GM19025 (cell line): ENCODE data around the gene SCGB1A1.
"Not testable (repeated sequence)": the region's sequence is repeated elsewhere in the genome, so short reads cannot be mapped to it uniquely, and the experiment has no call there.

ENCODE experiments used
- ATAC-seq: cut with Tn5 transposase; IDR thresholded peaks from one replicate; pipeline ENCODE4 v1.9.1; 2021; ENCODE audit warnings: mild to moderate bottlenecking, low read depth, moderate library complexity; ENCODE audit not compliant: unreplicated experiment

SCGB1A1 gene, protein sequence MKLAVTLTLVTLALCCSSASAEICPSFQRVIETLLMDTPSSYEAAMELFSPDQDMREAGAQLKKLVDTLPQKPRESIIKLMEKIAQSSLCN

DNA sequence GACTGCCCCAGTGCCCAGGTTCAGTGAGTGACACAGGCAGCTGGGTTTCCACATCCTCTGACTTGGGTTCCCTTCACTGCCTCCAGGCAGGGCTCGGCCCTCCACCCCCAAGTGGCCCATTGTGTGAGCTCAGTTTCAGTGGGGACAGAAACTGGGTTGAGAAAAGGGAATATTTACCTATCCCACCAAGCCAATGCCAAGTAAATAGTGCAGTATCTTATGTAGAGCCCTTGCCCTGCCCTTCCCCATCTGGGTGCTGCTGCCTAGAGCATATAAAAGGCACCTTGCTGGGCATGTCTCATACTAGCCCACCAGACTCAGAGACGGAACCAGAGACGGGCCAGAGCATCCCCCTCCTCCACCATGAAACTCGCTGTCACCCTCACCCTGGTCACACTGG, at the start of gene SCGB1A1:
SCGB1A1 (plus strand) TSS at position 301 of the 400 bp plus-strand sequence; CDS start at position 364, 63 bp downstream.
- no peak for ATAC-seq

DNA sequence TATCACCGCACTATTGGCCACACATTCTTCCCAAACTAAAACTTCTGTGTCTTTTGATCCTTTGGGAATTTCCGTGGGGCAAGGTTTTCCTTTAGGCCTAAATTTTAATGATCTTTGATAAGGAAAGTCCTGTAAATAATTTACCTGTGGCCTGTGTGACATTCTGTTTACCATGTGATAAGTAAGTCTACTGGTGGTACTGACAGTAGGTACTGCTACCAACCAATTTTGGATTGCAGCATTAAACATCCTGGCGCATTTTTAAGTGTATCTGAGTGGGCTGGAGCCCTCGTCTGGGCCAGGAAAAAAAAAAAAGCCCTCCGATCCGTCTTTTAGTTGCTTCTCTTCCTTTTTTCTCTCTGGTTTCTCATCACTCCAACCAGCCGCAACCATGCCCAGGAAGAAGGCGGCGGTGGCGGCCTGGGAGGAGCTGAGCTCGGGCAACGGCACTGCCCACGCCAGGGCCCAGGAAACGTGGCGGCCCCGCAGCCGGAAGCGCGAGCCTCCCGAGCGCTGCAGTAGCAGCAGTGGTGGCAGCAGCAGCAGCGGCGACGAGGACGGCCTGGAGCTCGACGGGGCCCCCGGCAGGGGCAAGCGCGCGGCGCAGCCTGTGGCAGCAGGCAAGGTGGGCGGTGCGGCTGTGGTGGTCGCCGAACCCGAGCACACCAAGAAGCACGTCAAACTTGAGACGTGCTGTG, 47.9 kb upstream of the SCGB1A1 start:
- no peak for ATAC-seq

DNA sequence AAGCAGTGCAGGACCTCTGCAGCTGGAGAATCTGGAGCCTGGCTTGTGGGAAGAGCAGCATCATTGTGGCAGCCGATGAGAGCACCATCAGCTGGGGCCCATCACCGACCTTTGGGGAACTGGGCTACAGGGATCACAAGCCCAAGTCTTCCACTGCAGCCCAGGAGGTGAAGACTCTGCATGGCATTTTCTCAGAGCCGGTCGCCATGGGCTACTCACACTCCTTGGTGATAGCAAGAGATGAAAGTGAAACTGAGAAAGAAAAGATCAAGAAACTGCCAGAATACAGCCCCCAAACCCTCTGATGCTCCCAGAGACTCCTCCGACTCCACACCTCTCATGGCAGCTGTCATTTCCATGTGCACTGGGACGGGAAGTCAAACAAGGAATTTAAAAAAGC, 46.0 kb upstream of the SCGB1A1 start:
- no peak for ATAC-seq

DNA sequence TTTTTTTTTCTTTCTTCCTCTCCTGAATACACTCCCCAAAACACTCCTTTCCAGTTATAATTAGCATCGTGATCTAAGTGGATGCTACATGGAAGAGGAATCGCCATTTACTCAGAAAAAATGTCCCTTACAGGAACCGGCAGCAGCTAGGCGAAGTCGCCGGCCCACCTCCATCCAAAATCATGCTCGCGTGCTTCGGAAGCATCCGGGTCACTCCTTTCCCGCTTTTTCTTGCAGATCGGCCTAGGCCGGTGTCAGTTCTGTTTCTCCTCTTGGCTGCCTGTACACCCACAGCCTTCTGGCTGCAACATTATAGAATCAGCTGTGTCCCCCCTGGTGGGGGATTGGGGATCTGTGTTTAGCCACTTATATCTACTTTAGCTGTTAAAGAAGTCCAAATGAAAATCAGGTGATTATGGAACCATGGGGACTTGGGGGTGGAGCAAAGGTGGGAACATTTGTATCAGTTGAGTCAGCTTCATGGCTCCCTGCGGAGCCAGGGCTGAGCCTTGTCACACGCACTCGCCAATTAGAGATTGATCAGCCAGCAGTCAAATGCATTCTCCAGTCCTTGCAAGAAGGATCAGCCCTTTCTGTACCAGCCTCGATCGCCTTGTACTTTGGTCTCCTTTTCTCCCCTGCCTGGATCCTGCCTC, 45.2 kb upstream of the SCGB1A1 start:
- no peak for ATAC-seq

DNA sequence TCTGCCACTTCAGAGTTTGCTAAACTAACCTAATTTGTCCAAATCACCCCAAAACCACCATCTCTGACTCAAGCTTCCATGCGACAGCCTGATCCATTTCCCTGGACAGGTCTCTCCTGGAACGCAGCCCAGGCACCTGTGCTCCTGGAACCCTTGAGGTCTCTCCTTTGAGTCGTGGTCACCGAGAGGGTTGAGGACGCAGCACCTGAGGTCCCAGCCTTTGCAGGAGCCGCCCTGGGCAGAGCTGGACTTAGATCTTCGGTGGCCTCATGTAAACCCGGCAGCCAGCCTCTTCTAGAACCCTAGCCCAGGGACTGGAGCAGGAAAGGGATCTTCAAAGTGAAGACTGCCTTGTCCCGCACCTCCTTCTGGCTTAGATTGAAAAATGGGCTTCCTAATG, 44.0 kb upstream of the SCGB1A1 start:
- ATAC-seq, result no peak

DNA sequence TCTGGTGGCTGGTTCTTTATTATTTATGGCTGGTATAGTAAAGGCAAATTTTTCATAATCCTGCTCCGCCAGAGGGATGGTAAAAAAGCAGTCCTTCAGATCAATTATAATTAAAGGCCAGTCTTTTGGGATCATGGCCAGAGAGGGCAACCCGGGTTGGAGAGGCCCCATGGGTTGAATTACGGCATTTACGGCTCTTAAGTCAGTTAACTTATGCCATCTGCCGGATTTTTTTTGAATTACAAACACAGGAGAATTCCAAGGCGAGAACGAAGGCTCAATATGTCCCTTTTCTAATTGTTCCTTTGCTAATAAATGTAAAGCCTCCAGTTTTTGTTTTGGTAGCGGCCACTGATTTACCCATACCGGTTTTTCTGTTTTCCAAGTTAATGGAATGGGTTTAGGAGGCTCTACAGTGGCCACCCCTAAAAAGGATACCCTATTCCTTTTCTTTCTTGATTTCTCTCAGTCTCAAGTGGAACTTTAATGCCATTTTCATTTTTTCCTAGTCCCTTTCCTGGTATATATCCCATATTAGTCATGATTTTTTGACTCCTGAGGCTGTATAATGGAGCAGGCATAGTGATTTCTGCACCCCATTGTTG, 40.3 kb upstream of the SCGB1A1 start:
- ATAC-seq, result not testable (repeated sequence)

DNA sequence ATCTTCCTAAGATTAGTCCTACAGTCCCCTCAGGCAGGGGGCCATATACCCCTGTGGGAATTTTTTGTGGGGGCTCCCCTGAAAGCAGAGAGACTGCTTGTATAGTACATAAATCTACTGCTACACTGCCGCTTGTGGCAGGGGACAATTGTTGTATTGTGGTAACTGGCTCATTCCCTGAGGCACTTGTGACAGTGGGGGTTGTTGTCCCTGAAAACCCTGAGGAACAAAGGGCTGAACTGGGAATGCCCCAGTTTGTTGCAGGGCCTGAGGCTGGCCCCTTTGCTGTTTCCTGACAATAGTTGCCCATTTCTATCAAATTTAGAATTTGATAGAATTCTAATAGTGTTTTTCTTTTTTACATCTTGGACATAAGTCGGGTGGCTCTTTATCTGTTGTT, 39.2 kb upstream of the SCGB1A1 start:
- not testable (repeated sequence) for ATAC-seq

DNA sequence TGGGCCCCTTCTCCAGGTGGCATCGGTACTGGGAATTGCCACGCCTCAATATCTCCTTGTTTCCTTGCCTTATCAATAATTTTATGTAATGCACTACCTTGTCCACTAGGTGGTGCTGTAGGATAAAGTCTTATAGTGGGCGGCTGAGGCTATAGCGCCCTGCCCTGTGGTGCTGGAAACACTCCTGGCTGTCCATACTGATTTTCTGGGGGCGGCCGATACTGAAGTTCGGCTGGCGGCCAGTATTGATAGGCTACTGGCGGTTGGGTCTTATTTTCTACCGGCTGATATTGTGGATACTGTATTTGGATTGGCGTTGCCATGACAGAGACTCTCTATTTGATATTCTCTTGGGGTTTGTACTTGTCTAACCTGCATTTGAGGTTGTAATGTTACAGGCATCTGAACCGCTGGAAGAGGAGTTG, 38.0 kb upstream of the SCGB1A1 start:
- ATAC-seq, result not testable (repeated sequence)

DNA sequence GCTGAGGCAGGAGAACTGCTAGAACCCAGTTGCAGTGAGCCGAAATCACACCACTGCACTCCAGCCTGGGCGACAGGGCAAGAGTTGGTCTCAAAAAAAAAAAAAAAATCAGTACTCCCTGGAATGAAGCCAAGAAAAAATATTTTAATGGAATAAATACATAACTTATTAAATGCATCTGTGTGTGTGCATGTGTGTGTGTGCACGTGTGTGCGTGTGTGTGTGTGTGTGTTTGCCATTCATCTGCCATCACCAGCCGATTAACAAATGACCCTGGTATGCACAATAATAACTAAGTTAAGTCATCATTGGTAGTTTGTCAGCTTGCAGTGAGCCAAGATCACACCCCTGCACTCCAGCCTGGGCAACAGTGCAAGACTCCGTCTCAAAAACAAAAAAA, 35.0 kb upstream of the SCGB1A1 start:
- ATAC-seq, result no peak

DNA sequence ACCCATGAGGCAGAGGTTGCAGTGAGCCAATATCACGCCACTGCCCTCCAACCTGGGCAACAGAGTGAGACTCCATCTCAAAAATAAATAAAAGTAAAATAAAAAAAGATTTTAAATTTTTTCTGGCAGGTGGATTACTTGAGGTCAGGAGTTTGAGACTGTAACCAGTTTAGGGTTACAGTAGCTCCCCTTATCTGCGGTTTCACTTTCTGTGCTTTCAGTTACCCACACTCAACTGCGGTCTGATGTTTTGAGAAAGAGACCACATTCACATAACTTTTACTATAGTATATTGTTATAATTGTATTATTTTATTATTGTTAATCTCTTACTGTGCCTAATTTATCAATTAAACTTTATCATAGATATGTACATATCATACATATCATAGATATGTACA, 32.8 kb upstream of the SCGB1A1 start:
- not testable (repeated sequence) for ATAC-seq

DNA sequence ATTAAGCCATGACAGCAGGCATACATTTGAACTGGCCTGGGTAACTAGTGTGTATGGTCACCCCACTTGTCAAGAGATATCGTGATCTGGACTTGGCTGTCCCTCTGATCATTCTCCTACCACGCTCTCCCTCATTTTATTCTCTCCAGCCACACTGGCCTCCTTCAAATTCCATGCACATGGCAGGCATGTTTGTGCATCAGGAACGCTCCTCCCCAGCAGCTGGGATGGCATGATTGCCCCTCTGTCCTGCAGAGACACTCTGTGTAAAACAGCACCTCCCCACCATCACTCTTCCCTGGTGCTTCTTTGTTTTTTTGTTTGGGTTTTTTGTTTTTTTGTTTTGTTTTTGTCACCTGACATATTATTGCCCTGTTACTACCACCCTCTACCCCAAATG, 31.5 kb upstream of the SCGB1A1 start:
- ATAC-seq, result no peak

DNA sequence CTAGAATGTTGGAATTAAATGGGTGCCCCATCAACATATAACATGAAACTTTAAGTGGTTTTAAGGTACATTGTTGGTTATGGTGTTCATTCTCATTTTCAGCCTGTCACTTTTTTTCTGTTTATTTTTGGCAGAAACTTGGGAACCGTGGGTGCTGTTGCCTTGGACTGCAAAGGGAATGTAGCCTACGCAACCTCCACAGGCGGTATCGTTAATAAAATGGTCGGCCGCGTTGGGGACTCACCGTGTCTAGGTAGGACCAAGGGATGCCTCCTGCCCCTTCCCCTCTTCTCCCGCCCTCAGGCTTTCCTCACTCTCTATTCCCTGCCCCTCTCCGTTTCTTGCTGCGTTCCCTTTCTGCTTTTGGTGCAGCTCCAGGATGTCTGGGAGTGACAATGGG, 29.8 kb upstream of the SCGB1A1 start:
- ATAC-seq, result no peak

DNA sequence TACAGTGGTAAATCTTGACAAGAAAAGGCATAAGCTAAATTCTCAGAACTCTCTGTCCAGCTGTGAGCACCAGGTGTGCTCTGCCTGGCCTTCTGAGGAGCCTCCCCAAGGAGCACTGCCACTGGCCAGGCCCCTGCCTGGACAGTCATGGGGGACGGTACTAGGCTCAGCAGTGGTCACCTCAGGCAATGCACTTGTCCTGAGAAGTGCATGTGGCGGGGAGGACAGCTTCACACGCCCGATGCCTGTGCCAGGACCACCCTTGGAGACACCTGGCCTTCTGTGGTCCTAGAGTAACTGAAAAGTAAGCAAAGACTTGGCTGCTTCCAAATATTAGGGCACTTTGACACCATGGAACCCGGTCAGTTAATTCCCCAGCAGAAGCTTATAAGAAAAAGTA, 28.6 kb upstream of the SCGB1A1 start:
- ATAC-seq, result no peak

DNA sequence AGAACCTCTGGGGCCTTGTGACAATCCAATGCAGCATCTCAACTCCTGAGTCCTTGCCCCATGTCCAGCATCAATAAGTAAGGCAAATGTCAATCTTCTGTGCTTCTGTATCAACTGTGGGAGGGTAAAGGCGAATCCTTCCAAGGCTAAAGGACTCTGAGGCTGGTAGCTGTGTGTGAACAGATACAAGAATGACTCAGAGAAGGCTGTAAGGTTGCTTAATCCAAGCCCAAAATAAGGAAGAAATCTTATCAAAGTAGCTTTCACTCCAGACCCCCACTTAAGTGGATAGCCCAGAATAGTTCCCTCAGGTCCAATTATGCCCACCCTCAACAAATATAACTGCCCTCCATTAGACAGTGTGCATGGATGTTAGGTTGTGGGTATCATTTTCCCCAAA, 28.1 kb upstream of the SCGB1A1 start:
- ATAC-seq, result no peak

DNA sequence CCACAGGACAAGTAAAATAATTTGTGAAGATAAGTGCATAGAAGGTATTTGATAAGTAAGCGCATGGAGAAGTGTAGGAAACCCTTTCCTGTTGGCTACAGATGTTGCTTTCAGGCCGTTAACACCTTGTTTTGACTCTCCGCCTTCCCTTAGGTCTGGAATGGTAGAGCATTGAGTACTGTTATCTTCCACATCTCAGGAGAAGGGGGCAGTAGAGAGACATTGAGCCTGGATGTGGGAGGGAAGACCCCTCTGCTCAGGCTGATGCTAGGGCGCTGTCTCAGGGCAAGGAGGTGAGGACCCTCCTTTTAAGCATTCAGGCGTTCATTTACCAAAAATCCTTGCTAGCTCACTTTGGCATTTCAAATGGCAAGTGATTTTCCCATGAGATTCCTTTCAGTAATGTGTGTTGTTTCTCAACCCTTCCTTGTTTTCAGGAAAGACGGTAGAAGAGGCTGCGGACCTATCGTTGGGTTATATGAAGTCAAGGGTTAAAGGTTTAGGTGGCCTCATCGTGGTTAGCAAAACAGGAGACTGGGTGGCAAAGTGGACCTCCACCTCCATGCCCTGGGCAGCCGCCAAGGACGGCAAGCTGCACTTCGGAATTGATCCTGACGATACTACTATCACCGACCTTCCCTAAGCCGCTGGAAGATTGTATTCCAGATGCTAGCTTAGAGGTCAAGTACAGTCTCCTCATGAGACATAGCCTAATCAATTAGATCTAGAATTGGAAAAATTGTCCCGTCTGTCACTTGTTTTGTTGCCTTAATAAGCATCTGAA, 27.0 kb upstream of the SCGB1A1 start:
- ATAC-seq, result no peak

DNA sequence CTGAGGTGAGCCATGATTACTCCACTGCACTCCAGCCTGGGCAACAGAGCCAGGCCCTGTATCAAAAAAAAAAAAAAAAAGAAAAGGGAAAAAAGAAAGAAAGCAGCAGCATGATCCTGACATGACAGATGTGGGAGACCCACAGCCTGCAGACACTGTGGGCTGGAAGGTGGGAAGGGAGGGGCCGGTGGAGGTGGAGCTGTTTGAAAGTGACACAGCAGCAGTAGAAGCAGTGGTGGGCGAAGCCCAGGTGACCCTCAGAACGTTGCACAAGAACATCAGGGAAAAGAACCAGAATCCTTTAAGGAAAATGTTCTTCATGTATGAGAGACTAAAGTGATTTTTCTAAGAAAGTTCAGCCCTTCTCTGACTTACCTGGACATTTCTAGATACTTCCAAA, 26.3 kb upstream of the SCGB1A1 start:
- no peak for ATAC-seq

DNA sequence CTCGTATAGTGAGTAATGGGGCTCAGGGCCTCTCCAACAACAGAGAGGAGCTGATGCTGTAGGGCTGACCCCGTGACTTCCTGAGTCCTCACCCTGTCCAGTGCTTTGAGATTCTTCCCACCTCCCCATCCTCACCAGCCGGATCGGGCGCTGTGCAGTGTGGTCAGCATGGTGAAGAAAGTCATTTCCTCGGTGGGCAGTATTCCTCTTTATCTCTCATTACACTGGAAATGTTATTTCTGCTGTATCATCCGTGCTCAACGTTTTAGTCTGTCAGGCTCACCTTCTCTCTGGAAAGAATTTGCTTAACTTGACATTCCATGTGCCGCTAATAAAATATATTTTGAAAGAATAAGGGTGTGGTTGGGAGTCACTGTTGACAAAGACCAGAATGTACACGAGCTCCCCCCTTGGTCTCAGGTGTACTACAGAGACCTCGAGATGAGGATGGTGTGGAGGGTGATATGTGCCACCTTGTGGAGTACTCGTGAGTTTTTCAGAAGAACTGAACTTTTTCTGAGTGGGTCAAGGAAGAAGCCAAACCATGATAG, 25.7 kb upstream of the SCGB1A1 start:
- no peak for ATAC-seq

DNA sequence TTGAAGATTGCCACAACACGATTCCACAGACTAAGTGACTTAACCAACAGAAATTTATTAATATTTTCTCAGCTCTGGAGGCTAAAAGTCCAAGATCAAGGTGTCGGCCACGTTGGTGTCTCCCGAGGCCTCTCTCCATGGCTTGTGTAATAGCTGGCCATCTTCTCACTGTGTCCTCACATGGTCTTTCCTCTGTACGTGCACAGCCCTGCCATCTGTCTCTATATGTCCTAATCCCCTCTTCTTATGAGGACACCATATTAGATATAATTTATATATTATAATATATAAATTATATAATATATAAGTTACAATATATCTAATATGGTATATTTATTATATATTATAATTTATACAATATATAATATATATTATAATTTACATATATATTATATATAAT, 25.1 kb upstream of the SCGB1A1 start:
- no peak for ATAC-seq

DNA sequence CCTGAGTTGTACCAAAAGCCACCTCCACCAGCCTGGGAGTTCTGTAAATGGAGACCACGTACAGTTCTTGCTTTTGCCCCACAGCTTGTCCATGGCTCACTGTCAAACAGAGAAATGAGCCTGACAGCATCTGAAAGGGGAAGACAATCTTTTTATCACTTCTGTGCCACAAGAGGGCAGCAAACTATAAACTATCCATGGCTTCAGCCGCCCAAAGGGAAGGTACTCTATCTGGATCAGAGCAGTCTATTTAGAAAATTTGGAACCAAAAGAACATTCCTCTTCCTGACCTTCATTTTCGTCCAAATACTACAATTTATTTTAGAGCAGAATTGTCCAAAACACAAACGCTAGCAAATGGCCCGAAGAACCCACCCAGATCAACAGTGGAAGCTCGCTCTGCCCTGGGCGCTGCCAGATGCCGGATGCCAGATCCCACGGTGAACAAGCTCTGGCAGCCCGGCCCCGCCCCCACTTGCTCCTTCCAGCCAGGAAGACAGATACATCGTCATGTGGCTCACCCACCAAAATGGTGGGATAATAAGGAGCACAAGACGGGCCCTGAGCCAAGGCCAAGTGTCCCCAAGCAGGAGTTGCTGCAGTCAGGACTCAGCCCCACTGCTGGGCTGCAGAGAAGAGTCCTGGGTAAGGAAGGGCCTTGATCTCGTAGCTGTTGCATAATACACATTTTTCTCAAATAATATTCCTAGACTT, 23.9 kb upstream of the SCGB1A1 start:
- no peak for ATAC-seq
